Myocyte (in vitro differentiated cells): ENCODE measurements around the gene ZBTB40. TPM values are rescaled to one million over a fixed set of nuclear protein-coding genes. Genes with fewer than 3 reads are reported as not detected.

Experiments used
- DNase-seq: peaks from one replicate; pipeline ENCODE4 v3.0.0-alpha.2; 2012; ENCODE audit warnings: low read depth
- total RNA-seq: library from RNA; depleted of rRNA; stranded (reverse); fragments of >200 nt; gene quantifications from 2 replicates; pipeline ENCODE4 v1.2.3, GENCODE V29; 2014

Gene ZBTB40
- total RNA-seq, 1 donor from 2014 or later: 19.9 TPM

DNA sequence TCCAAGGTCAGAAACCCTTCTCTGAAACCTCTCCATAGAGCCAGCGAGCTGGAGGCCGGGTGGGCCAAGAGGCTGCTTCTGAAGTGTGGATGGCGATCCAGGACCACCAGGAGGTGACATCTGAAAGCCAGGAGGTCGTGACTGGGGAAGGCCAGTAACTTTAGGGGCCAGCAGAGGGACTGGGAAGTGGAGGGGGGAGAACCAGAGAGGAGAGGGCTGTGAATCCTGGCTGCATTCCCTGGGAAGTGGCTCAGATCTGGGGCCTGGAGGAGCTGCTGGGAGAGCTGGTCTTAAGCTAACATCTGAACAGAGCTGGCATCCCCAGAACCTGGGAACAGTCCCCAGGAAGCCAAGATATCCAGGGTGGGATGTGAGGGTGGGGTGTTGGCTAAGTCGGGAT is 100.4 kb downstream of the ZBTB40 start:
- DNase-seq: no peak

DNA sequence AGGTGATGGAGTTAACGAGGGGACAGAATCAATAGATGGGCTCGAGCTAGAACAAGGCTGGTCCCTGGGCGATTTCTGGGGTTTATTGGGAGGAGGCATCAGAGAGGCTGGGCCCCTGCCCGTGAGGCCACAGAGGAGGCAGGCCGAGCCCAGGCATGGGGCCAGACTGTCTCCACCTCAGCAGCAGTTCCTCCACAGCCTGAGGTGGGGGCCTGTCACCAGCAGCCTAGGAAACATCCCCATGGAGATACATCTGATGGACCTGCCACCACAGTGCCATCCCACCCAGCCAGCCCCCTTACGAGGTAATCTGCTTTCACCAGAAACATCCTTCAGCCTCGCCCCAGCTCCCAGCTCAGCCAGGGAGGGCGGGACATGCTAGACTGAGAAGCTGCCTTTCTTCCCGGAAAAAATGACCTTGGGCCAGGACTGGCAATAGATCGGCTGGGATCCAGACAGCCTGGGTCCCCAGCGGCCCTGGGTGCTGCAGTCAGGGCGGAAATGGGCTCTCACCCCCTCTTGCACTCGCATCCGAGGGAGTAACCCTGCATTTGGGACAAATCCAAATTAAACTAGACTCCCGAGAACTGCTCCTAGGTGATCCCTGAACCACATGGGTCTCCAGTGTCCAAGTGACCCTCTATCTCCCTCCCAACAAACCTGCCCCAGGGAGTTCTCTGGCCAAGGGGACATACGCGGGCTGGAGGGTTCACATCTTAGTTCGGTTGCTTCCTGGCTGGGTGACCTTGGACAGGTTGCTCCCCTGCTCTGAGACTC is 101.6 kb downstream of the ZBTB40 start:
- DNase-seq: no peak

DNA sequence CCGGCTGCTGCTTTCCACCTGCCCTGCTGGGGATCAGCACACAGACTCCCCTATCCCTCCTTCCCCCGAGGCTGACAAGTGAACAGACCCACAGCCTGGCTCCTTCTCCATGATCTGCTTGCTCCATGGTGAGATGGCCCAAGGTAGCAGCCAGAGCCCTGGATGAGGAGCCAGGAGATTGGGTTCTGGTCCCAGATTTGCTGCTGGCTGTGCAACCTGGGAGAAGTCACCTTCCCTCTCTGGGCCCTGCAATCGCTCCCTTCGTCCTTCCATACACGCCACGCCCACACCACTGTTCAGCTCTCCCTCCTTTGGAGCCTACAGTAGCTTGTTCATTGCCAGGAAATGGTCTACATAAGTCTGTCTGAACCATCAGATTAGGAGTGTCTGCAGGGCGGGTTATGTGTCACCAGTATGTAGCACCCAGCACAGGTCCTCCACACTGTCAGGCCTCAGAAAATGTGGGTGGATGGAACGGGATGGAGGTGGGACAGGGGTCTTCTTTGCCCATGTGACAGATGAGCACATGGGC is 102.4 kb downstream of the ZBTB40 start:
- no peak for DNase-seq

DNA sequence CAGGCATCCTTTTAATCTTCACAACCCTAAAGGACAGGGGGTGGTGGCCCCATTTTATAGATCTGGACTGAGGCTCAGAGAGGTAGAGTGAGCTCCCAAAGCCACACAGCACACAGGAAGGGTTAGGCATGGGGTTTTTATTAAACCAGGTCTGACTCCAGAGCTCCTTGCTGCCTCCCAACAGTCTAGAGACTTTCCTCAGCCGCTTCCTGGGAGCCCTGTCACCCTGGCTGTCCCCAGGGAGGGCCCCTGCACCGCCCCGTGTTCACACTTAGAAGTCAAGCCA is 103.7 kb downstream of the ZBTB40 start:
- DNase-seq: no peak

DNA sequence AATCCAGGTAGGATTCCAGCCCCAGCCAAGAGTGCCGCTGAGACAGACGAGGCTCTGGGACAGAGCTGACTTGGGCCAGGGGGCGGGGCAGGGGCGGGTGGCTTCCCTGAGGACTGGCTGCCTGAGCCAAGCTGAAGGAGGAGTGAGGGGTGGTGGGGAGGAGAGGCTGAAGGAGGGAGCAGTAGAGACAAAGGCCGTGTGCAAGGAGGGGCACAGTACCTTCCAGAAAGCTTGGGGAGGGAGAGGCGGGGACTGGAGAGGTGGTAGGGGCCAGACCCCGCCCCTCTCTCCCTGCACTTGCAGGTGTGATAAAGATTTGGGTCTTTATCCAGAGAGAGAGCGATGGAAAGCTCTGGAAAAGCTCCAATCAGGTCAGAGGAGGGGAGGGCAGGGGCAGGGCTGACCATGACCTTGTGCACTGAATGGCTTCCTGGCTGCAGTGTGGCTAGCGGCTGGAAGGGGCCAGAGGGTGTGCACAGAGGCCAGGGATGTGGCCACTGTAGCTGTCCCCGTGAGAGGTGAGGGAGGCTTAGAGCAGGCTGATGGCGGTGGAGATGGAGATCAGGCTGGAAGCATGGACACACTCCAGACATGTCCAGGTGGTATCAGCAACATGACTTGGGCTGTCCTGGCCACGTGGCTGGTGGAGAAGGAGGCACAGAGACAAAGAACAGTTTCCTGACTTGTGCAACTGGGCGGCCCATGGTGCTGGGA is 104.9 kb downstream of the ZBTB40 start:
- no peak for DNase-seq

DNA sequence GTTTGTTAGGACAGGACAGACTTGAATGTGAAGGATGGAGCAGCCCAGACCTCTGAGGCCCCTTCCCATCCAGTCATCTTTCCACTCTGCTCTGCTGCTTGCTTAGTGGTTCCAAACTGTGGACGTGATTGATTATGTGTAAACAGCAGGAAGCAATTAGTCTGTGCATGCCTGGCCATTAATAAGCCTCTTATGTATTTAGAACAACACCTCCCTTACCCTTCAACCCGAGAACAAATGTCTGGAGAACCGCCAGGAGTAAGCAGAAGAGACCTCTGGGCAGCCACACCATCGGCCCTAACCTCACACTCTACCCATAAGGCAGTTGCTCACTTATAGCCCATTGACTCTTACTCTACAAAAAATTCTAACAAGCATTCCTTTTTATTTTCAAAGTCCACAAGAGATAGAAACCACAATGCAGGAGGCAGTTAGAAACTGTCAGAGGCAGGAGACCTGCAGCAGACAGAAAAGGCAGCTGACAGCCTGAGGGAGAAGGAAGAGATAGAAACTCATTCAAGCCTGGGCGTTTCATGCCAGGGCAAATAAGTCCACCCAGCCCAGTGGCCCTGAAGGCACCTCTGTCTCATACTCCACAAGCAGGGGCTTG is 105.8 kb downstream of the ZBTB40 start:
- DNase-seq: peak; percentile 60

DNA sequence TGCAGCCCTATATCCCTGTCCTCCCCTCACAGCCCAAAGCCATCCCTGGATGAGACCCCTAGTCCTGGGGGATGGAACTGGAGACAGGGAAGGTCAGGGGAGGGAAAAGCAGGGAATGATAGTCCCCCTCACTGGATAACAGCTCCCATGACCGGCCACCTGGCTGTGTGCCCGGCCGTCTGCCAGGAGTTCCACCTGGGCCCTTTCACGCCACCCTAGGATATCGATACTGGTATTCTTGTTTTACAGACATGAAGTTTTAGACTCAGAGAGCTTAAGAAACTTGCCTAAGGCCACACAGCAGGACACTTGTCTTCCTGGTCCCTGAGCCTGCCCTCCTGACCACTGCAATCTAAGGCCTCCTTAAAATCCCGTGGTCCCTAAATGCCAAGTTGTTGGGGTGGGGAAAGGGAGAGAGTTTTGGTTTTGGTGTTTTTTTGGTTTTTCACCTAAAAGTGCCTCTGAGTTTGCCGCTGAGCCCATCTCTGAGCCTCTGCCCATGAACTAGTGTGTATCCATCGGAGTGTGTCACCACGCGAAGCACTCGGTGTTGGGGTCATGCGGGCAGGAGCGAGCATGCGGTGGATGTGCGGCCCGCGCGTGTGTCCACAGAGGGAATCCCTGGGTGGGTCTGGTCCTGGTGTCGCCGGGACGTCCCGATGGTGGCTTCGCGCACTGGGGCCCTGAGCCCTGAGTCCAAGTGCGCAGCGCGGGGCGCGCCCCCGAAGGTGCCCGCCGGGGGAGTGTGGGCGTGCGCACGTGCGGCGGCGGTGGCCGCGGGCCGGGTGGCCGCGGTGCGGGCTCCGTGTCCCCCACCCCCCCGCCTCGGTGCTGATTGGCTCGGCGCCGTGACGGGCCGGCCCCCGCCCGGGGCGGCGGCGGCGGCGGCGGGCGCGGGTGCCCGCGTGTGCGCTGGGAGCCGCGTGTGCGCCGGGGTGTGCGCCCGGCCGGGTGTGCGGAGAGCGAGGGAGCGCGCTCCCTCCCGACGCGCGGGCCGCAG is 111.2 kb downstream of the ZBTB40 start, which contains the start of gene EPHA8:
Gene EPHA8 (plus strand): TSS at position 906 of the 1,000 bp plus-strand sequence. CDS start 147 bp downstream, outside the sequence.
- DNase-seq: no peak

DNA sequence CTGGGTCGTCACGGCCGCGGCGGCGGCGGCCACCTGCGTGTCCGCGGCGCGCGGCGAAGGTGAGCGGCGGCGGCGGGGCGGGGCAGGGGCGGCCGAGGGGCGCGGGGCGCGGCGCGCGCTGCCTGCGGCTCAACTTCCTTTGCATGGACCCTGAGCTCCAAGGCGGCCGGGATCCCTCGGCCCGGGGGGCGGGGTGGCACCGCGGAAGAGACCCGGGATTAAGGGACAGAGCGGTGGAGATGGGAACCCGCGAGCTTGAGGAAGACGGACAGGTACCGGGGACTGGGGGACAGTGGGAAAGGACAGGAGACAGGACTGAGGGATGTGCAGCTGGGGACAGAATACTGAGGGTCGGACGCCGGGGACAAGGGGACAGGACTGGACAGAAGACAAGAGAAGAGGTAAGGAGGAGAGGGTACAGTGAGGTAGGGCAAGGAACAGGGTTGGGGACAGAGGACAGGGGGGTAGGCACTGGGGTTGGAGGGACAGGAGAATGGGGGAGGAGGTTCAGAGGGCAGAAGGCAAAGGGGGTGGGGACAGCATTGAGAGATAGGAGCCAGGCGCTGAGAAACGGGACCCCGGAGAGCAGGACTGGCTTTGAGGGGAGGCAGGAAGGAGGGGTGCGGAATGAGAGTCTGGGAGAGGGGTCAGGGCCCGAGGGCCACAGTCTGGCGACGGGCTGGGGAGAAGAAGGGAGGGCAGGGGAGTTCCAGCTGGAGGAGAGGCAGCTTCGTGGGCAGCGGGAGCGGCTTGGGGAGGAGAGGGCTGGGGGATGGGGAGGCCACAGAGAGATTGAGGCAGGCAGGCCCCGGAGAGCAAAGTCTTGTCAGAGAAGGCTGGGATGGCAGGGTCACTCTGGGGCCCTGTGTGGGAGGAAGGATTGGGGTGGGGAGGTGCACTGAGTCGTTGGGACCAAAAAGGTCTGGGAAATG is 112.3 kb downstream of the ZBTB40 start:
- DNase-seq: no peak

DNA sequence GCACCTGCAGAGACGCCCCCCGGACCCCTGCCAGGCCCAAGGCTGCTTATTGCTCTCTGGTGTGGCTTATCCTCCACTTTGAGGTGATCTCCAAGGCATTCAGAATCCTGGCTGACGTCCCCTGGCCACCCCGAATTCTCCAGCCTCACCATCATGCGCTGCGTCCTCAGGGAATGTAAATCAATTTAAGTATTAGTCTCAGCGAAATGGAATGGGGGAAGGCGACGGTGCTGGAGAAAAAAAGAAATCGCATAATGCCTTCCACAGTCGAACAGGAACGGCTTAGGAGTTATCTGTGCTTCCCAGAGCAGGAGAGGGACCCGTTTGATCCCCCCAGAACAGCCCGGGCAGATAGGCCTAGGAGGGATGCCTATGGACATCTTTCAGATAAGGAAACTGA is 114.5 kb downstream of the ZBTB40 start:
- DNase-seq: no peak

DNA sequence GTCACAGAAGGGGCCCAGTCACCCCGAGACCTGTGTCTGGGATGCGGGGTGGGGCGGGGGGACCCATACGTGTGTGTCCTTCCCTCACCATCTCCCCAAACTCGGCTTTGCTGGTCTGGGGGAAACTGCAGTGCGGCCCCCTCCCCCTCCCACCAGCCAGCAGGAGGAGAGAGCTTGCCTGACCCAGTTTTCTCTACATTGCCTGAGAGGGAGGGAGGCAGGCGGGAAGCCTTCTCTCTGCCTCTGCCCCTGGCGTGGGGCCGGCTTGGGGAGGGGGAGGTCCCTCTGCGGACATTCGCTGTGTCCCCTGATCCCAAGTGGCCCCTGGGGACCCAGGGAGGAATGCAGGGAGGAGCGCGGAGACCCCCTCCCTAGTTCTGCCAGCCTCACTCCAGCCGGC is 115.5 kb downstream of the ZBTB40 start:
- DNase-seq: no peak

DNA sequence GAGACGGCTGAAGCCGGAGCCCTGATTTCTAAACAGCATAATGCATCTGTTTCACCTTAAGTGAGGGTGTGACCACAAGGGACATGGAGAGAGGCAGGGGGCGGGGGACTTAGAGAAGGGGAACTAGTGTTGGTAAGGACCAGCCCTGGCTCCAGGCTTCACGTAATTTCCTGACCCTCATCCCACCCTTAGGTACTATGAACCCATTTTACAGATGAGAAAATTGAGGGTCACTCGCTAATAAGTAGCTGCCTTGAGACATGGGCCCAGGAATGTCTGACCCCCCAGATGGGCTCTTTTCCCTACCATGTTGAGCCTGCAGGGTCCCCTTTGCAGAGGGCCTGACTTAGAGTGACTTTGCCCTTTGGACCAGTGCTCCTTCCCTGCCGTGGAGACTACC is 116.3 kb downstream of the ZBTB40 start:
- no peak for DNase-seq

DNA sequence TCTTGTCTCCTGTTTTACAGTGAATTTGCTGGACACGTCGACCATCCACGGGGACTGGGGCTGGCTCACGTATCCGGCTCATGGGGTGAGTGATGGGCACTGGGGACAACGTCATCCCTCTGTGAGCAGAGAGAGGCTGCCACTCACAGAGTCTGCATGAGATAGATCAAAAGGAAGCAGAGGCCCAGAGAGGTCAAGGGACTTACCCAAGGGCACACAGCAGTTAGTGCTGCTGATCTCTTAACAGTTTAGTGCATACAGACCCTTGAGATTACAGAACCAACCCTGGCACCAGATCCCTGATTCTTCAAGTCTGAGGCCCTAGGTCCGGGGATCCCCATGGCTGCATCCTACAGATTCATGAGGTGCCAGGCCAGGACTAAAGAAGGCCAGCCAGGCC is 117.6 kb downstream of the ZBTB40 start:
- no peak for DNase-seq

DNA sequence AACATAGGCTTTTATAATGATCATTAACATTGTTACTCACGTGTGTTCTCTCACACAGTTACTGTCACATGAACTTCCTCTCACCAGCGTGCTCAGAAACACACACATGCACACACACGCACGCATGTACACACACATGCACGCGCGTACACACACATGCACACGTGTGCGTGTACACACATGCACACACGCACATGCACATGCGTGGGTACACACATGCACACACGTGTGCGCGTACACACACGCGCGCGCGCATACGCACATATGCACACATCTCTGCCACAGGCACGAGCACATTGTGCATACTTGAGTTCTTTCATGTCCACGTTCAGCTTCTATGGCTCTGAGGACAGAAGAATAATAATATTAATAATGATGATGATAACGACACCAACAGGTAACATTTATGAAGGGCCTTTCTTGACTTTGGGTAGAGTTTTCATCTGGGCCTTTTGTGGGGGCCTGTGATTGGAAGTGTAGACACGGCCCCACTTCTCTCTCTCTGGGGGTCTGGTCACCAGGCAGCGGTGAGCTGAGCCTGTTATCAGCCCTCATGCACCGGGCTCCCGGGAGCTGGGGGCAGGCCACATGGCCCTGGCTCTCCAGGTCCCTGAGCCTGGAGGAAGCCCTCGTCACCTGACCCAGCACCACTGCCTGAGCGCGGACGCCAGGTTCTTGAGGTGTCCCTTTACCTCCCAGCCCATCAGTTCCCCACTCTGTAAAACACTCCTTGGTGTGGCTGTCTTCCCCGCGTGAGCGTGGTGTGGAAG is 118.7 kb downstream of the ZBTB40 start:
- no peak for DNase-seq

DNA sequence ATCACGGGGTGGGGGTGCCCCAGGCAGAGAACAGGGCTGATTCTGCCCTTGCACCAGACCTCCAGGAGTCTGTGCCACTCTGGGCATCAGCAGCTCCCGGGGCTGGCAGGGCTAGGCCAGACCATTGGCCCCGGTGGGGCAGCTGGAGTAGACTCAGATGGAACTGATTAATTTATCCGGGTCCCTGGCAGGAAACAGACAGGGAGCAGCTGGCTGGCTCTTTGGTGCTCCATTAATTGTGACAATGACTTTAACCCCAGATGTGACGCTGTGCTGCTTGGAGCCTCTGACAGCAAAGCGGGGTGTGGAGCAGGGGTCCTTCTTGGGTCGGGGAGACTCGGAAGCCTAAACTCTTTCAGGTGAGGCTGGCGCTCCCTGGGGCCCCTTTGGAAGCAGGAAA is 121.2 kb downstream of the ZBTB40 start:
- no peak for DNase-seq

DNA sequence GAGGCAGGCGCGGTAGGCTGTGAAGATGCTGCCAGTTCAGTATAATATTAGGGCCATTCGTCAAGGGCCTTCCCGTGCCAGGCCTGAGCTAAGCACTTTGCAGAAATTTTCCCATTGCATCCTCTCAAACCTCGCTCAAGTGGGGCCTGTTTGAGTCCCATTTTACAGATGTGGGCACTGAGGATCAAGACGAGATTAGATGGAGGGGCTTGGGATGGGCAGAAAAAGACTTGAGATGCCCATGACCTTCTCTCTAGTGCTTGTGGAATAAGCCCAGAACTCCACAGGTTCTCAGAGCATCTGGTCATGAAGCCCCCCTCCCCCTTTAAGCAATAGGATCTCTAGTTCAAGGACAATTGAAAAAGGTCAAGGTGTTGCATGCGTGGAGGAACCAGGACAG is 121.6 kb downstream of the ZBTB40 start:
- no peak for DNase-seq

DNA sequence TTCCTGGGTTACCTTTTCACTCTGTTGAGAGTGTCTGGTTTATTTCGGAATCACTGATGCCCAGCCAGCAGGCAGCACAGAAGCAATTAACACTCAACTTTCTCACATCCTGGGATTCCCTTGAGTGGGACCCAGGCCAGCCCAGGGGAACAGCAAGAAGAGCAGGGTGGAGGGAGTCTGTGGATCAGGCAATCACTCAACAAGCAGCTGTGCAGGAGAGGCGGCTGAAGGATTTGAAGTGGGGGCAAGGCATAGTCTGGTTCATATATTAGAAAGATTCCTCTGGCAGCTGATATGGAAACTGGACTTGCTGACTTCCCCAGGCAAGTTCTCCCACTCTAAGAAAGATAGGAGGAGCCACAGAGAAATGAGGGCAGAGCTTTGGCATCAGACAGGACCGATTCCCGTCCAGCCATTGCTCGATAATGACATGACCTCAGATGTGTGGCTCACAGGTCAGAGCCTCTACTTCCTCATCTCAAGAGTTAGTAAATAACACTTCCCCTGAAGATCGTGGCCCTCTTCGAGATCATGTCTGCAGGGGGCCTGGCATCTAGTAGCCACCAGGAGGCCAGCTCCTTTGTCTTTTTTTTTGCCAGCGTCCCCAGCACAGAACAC is 124.0 kb downstream of the ZBTB40 start:
- no peak for DNase-seq

DNA sequence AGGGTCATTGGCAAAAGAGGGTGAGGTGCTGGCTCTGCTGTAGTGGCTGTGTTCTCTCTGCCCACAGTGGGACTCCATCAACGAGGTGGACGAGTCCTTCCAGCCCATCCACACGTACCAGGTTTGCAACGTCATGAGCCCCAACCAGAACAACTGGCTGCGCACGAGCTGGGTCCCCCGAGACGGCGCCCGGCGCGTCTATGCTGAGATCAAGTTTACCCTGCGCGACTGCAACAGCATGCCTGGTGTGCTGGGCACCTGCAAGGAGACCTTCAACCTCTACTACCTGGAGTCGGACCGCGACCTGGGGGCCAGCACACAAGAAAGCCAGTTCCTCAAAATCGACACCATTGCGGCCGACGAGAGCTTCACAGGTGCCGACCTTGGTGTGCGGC is 124.5 kb downstream of the ZBTB40 start:
- DNase-seq: no peak

DNA sequence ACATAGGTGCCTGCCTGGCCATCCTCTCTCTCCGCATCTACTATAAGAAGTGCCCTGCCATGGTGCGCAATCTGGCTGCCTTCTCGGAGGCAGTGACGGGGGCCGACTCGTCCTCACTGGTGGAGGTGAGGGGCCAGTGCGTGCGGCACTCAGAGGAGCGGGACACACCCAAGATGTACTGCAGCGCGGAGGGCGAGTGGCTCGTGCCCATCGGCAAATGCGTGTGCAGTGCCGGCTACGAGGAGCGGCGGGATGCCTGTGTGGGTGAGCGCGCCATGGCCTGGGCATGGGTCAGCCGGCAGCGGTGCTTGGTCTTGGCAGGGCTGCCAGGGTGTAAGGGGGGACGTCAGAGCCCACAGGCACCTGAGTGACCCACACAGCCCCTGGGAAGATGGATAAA is 125.0 kb downstream of the ZBTB40 start:
- no peak for DNase-seq
